Measurements from ENCODE around the gene PHLDA2. TPM values are rescaled to one million over a fixed set of nuclear protein-coding genes. Genes with fewer than 3 reads are reported as not detected.

Gene PHLDA2
- total and polyA plus RNA-seq, 7 donors, result 0.49 to 7.3 (median 0.87) TPM

GRCh38 chr11:2883640-2883978 lies 45.6 kb downstream of the PHLDA2 start:
- DNase-seq (no peak), ATAC-seq (no peak)
- H3K9me3 ChIP-seq, result no peaks in the 10 kb centered on the region
- H3K4me3 ChIP-seq, result peak overlapping the region; percentile 88
- TF ChIP-seq, protein P1, sequence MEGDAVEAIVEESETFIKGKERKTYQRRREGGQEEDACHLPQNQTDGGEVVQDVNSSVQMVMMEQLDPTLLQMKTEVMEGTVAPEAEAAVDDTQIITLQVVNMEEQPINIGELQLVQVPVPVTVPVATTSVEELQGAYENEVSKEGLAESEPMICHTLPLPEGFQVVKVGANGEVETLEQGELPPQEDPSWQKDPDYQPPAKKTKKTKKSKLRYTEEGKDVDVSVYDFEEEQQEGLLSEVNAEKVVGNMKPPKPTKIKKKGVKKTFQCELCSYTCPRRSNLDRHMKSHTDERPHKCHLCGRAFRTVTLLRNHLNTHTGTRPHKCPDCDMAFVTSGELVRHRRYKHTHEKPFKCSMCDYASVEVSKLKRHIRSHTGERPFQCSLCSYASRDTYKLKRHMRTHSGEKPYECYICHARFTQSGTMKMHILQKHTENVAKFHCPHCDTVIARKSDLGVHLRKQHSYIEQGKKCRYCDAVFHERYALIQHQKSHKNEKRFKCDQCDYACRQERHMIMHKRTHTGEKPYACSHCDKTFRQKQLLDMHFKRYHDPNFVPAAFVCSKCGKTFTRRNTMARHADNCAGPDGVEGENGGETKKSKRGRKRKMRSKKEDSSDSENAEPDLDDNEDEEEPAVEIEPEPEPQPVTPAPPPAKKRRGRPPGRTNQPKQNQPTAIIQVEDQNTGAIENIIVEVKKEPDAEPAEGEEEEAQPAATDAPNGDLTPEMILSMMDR (IDR thresholded peaks at IDR 0.05), result no peak
- intact Hi-C loops (cut with DNase I), result loop anchor here in 1 of 2 donors (5.0 to 10.0 kb wide), 2 partner anchors 101 to 189 kb away; partner anchors contain the start of gene KCNQ1OT1
- H3K4me1 ChIP-seq, result peaks cover 16% of the 10 kb centered on the region
- H3K27me3 ChIP-seq (ENCODE audit: insufficient read depth in 3 of 3, low read length in 2 of 3), result no peaks in the 10 kb centered on the region
- 3 to 7% (median 4%) methylated on average over 24 of the region's 24 CpGs for WGBS, 3 donors
- H3K27ac ChIP-seq, result peak overlapping the region; percentile 72
- H3K36me3 ChIP-seq (ENCODE audit: insufficient read depth in 1 of 2, low read depth in 1 of 2), result no peaks in the 10 kb centered on the region

- Histone ChIP-seq H3K9me3 (no peaks in the 10 kb centered on the region), H3K4me1 (peaks cover 16% of the 10 kb centered on the region), H3K36me3 (ENCODE audit: insufficient read depth in 1 of 2, low read depth in 1 of 2) (no peaks in the 10 kb centered on the region), H3K4me3 (peak overlapping the region; percentile 88), H3K27me3 (ENCODE audit: insufficient read depth in 3 of 3, low read length in 2 of 3) (no peaks in the 10 kb centered on the region), H3K27ac (peak overlapping the region; percentile 72)
- intact Hi-C loops (cut with DNase I), result loop anchor here in 1 of 2 donors (5.0 to 10.0 kb wide), 2 partner anchors 100 to 188 kb away; partner anchors contain the start of gene KCNQ1OT1
- DNase-seq, result no peak
- ATAC-seq, result no peak
- TF ChIP-seq, protein P1 (IDR thresholded peaks at IDR 0.05), result no peak
- WGBS, 3 donors, result 73 to 74% (median 74%) methylated on average over 11 of the region's 11 CpGs
Observed at GRCh38 chr11:2882396-2883110, 46.7 kb downstream of the PHLDA2 start.

- DNase-seq (no peak), ATAC-seq (no peak)
- intact Hi-C loops (cut with DNase I), result loop anchor here in 1 of 2 donors (5.0 to 10.0 kb wide), 2 partner anchors 100 to 187 kb away; partner anchors contain the start of gene KCNQ1OT1
- Histone ChIP-seq H3K9me3 (no peaks in the 10 kb centered on the region), H3K27me3 (ENCODE audit: insufficient read depth in 3 of 3, low read length in 2 of 3) (no peaks in the 10 kb centered on the region), H3K4me1 (peaks cover 16% of the 10 kb centered on the region), H3K27ac (no peak overlapping the region), H3K4me3 (peak overlapping the region; percentile 88), H3K36me3 (ENCODE audit: insufficient read depth in 1 of 2, low read depth in 1 of 2) (no peaks in the 10 kb centered on the region)
- TF ChIP-seq, protein P1 (IDR thresholded peaks at IDR 0.05), result no peak
- 46 to 57% (median 53%) methylated on average over 12 of the region's 12 CpGs for WGBS, 3 donors
Observed at GRCh38 chr11:2881981-2882375, 47.2 kb downstream of the PHLDA2 start.

DNA sequence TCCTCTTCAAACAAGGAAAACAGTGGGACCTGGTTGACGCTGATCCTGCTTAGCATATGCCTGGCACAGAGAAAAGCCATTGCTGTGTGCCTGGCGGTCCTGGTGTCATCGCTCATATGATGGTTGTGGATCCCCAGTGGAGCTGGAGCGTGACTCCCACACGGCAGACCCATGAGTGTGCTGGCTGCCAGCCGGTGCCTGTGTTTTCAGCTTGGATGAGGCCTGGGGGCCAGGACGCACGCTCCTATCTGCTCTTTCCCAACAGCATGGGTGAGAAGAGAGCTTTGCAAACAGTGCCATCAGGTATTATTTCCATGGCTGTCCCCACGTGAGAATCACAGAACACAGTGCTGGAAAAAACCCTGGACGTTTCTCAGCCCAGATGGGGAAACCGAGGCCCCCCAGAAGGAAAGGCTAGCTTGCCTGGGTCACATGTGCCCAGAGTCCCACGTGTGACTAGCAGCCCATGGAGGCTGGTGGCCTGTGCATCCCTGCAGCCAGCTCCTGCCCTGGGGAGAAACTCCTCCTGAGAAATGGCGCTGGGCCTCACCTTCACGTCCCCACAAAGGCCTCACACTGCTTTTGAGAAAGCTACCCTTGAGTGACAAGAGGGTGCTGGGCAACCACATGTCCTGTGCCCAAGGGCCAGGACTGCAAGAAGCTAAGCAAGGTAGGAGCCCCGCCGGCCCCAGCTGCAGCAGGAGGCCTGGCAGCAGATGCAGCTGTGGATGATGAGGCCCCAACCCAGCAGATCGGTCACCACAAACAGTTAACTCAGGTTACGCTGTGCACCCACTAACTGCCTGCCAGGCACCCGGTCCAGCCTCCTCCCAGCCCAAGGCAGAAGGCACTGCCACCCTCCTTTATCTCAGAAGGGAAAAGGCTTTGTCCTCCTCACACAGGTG lies 47.9 kb downstream of the PHLDA2 start:
- TF ChIP-seq, protein P1 (IDR thresholded peaks at IDR 0.05), result no peak
- peak overlapping the region; percentile 88 for H3K4me3 ChIP-seq
- ATAC-seq (no peak), DNase-seq (peak in 1 of 2 donors; percentile 50)
- H3K36me3 ChIP-seq (ENCODE audit: insufficient read depth in 1 of 2, low read depth in 1 of 2), result no peaks in the 10 kb centered on the region
- H3K4me1 ChIP-seq, result peaks cover 16% of the 10 kb centered on the region
- H3K9me3 ChIP-seq, result no peaks in the 10 kb centered on the region
- H3K27me3 ChIP-seq (ENCODE audit: insufficient read depth in 3 of 3, low read length in 2 of 3), result no peaks in the 10 kb centered on the region
- intact Hi-C loops (cut with DNase I), result loop anchor here in 1 of 2 donors (5.0 to 10.0 kb wide), 2 partner anchors 99 to 187 kb away; partner anchors contain the start of gene KCNQ1OT1
- H3K27ac ChIP-seq, result no peak overlapping the region
- 69 to 80% (median 73%) methylated on average over 19 of the region's 19 CpGs for WGBS, 3 donors
